CMK (cell line): ENCODE data around the gene YY1AP1.
A peak's percentile ranks its signal among the peaks of the same experiment; 100 is the strongest.
"Not testable (repeated sequence)": the region's sequence is repeated elsewhere in the genome, so short reads cannot be mapped to it uniquely, and the experiment has no call there.

ENCODE experiments used
- DNase-seq: peaks from one replicate; pipeline ENCODE4 v3.0.0-alpha.2; 2010; ENCODE audit warnings: low read depth

YY1AP1 gene, protein sequence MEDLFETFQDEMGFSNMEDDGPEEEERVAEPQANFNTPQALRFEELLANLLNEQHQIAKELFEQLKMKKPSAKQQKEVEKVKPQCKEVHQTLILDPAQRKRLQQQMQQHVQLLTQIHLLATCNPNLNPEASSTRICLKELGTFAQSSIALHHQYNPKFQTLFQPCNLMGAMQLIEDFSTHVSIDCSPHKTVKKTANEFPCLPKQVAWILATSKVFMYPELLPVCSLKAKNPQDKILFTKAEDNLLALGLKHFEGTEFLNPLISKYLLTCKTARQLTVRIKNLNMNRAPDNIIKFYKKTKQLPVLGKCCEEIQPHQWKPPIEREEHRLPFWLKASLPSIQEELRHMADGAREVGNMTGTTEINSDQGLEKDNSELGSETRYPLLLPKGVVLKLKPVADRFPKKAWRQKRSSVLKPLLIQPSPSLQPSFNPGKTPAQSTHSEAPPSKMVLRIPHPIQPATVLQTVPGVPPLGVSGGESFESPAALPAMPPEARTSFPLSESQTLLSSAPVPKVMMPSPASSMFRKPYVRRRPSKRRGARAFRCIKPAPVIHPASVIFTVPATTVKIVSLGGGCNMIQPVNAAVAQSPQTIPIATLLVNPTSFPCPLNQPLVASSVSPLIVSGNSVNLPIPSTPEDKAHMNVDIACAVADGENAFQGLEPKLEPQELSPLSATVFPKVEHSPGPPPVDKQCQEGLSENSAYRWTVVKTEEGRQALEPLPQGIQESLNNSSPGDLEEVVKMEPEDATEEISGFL

GRCh38 chr1:155688324-155689080 is at the start of gene YY1AP1:
Gene YY1AP1, minus strand, starts transcription at chr1:155688774. Its CDS starts 8,338 bp downstream, at chr1:155680436.
- peak; percentile 75 for DNase-seq

DNA sequence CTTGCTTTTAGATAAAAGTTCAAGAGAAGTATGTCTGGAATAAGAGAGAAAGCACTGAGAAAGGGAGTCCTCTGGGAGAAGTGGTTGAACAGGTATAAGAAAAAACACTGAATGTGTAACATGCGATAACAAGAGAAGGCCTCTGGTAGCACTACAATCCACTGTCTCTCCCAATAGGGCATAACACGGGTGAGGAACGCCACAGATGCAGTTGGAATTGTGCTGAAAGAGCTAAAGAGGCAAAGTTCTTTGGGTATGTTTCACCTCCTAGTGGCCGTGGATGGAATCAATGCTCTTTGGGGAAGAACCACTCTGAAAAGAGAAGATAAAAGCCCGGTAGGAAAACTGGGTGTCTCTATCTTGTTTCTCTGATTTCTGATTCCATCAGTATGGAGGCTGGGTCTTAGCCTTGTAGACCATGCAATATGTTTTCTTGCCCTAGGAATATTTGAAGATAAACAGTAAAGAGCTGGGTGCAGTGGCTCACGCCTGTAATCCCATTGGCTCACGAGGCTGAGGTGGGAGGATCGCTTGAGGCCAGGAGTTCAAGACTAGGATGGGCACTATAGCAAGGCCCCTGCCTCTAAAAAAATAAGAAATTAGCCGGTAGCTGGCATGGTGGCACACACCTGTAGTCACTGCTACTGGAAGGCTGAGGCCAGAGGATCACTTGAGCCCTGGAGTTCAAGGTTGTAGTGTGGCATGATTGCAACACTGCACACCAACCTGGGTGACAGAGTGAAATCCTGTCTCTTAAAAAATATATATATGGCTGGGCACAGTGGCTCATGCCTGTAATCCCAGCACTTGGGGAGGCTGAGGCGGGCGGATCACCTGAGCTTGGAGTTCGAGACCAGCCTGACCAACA is 40.7 kb upstream of the YY1AP1 start:
- DNase-seq: no peak

DNA sequence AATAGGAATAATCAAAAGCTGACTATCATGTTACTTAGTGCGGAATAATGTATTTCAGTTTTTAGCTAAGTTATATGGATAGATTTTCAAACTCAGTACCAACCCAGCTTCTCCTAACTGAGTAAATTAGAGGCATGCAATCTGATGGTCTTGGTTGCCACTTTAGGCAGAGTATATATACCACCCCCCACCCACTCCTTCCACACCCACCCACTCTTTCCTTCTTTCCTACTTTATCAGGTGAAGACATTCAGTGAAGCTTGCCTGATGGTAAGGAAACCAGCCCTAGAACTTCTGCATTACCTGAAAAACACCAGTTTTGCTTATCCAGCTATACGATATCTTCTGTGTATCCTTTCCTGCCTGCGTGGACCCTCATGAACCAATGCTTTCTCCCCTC is 36.6 kb upstream of the YY1AP1 start:
- DNase-seq: no peak

DNA sequence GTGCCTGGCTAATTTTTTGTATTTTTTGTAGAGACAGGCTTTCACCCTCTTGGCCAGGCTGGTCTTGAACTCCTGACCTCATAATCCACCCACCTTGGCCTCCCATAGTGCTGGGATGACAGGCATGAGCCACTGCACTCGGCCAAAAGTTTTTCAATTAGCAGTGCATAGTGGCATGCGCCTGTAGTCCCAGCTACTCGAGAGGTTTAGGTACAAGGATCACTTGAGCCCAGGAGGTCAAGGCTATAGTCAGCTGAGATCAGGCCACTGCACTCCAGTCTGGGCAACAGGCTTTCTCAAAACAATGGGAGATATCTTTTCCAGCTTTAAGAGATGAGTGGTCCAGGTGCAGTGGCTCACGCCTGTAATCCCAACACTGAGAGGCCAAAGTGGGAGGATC is 31.1 kb upstream of the YY1AP1 start:
- DNase-seq: no peak

DNA sequence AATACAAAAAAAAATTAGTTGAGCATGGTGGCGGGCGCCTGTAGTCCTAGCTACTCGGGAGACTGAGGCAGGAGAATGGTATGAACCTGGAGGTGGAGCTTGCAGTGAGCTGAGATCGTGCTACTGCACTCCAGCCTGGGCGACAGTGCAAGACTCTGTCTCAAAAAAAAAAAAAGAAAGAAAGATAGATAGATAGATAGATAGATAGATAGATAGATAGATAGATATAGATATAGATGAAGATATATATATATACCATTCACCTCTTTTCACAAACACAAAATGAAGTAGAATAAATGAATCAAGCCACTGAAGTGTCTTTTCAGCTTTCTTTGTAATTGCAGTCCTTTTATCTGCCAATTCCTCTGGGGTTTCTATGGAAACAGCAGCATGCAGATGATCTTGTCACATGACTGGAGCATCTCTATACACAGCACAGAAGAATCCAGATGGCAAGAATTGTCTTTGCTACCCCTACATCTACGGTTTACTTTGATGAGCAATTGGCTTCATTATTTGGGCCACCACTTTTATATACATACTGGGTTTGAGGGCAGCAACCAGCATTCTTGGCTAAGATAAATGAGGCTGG is 30.0 kb upstream of the YY1AP1 start:
- not testable (repeated sequence) for DNase-seq

DNA sequence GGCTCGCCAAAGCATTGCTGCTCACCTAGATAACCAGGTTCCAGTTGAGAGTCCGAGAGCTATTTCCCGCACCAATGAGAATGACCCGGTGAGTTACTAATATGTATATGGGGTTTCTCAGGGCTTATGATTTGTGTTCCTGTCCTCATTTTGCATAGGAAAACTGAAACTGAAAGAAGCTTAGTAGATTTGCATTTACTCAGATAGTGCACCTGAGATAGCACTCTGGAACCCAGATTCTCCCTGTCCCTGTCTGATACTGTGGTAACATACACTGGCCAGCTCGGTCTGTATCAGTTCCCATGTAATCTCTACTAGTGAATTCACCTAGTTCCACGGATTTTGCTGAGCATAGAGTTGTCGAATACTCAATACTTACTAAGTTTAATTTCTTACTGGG is 28.5 kb upstream of the YY1AP1 start:
- DNase-seq: no peak

DNA sequence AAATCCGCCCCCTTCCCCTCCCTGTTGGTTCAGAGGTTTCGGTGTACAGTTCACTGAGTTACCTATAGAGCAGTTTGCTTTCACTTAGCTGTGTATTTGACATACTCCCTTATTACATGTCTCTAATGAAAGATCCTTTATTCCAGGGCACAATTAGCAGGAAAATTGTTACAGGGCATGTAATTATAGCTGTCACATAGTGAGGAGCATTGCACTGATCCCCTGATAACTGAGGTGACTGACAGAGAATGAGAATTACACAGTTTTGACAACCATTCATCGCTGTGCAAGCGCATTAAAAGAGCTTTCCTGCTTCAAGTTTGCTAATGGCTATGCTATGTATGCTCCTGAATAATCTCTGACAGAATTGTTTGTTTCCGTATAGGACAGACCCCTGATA is 27.2 kb upstream of the YY1AP1 start:
- no peak for DNase-seq

GRCh38 chr1:155715056-155715455 is 26.5 kb upstream of the YY1AP1 start:
- not testable (repeated sequence) for DNase-seq

GRCh38 chr1:155713075-155713474 is 24.5 kb upstream of the YY1AP1 start:
- no peak for DNase-seq

DNA sequence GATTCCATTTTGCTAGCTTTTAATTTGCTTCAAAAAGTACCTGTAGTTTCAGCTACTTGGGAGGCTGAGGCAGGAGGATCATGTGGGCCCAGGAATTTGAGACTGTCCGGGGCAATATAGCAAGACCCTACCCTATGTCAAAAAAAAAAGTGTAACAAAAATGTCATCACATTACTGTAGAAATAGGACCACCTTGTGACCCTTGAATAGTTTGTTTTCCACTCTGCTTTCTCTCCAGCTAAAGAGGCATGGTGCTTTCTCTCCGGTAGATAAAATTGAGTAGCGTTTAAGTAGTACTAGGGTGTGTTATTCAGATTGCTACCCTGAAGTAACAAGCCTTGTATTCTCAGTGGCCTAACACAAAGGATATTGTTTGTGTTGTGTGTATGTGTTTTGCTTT is 24.1 kb upstream of the YY1AP1 start:
- DNase-seq: not testable (repeated sequence)

DNA sequence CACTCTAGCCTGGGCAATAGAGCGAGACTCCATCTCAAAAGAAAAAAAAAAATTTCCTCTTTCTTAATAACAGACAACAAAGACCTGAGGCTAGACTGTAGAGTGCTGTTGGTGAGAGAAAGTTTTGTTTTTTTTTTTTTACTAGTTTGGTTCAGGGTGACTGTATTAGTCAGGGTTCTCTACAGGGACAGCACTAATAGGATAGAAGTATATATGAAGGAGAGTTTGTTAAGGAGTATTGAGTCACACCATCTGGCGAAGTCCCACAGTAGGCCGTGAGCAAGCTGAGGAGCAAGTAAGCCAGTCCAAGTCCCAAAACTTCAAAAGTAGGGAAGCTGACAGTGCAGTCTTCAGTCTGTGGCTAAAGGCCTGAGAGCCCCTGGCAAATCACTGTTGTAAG is 22.9 kb upstream of the YY1AP1 start:
- not testable (repeated sequence) for DNase-seq

GRCh38 chr1:155709391-155709790 is 20.8 kb upstream of the YY1AP1 start:
- DNase-seq: no peak

DNA sequence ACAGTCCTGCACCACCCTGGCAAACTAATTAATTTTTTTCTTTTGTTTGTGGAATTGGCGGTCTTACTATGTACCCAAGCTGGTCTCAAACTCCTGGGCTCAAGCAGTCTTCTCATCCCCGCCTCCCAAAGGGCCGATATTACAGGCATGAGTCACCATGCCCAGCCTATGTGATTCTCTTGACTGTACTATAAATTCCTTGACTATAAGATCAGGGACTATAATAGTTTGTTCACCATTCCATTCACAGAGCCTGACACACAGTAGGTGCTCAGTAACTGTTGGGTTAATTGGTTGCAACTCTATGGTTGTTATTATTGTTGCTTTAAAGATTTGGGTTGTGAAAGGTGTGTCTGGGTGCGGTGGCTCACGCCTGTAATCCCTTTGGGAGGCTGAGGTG is 17.6 kb upstream of the YY1AP1 start:
- no peak for DNase-seq

DNA sequence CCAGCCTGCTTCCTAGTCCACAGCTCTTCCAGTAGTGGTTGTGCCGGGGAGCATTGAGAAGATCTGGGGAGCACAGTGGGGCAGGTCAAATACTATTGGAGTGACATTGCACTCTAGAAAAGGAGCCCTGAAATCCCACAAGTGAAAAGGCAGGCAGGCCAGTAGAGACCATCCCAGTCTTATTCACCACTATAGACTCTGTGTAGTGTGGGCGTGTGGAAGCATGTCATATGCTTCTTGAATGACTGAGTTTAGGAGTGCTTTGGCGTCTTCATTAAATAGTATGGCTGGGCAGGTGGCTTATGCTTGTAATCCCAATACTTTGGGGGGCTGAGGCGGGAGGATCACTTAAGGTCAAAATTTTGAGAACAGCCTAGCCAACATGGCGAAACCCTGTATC is 15.8 kb upstream of the YY1AP1 start:
- not testable (repeated sequence) for DNase-seq

DNA sequence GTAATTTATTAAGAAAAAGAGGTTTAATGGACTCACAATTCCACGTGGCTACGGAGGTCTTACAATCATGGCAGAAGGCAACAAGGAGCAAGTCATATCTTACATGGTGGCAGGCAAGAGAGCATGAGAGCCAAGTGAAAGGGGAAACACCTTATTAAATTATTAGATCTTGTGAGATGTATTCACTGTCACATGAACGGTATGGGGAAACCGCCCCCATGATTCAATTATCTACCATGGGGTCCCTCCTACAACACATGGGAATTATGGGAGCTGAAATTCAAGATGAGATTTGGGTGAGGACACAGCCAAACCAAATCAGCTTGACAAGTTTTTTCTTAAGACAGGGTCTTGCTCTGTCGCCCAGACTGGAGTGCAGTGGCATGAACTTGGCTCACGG is 14.6 kb upstream of the YY1AP1 start:
- DNase-seq: no peak

GRCh38 chr1:155701675-155702074 is 13.1 kb upstream of the YY1AP1 start:
- DNase-seq: not testable (repeated sequence)

- DNase-seq: not testable (repeated sequence)
These were observed 10.5 kb upstream of the YY1AP1 start for GRCh38 chr1:155699062-155699461.

- no peak for DNase-seq
These were observed 9.9 kb upstream of the YY1AP1 start for GRCh38 chr1:155698382-155699038.

DNA sequence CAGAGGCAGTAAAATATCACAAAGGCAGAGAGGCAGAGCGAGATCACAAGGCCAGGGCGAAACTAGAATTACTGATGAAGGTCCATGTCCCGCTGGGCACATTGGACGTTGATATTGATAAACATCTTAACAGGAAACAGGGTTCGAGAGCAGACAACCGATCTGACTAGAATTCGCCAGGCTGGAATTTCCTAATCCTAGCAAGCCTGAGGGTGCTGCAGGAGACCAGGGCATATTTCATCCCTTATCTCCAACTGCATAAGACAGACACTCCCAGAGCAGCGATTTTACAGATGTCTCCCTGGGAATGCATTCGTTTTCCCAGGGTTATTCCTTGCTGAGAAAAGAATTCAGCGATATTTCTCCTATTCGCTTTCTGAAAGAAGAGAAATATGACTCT is 9.0 kb upstream of the YY1AP1 start:
- not testable (repeated sequence) for DNase-seq

DNA sequence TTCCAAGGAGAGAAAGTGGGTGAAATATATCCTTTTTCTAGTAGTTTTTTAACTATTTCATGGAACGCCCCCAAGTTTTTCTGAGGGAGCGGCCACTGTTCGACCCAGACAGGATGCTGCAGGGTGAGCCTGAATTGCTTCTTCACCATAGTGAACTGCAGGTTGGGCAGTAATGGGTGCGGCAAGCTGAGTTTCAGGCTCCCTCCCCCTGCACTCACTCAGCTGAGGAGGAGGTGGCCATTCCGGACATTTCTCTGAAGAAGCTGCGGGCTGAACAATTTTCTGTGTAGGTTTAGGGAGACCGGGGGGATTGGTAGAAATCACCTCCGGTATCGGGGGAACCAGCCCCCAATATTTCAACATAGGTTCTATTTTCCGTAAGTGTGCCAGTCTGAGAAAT is 8.5 kb upstream of the YY1AP1 start:
- DNase-seq: no peak

DNA sequence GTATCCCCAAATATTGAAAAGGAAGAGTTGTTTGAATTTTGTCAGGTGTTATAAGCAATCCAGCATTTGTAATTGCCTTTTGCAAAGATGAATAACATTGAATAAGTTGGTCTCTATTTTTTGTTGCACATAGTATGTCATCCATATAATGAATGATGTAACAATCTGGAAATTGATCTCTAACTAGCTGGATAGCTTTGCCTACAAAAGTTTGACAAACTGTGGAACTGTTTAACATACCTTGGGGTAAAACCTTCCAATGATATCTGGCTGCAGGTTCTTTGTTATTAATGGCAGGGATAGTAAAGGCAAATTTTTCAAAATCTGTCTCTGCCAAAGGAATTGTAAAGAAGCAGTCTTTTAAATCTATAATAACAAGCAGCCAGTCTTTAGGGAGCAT is 8.0 kb upstream of the YY1AP1 start:
- DNase-seq: no peak
